Rectal smooth muscle tissue (tissue), 1 donor: ENCODE data around the gene SIK3.

Experiments
- H3K27ac ChIP-seq: one replicate; pipeline ENCODE4 v1.7.0; 2013; ENCODE audit warnings: low read depth, low read length, inconsistent platforms
- H3K27me3 ChIP-seq: one replicate; pipeline ENCODE4 v1.7.0; 2013; ENCODE audit warnings: low read length; ENCODE audit not compliant: control insufficient read depth, insufficient read depth
- H3K36me3 ChIP-seq: one replicate; pipeline ENCODE4 v1.7.0; 2013; ENCODE audit warnings: low read length; ENCODE audit not compliant: control insufficient read depth, insufficient read depth
- H3K4me1 ChIP-seq: one replicate; pipeline ENCODE4 v1.7.0; 2013; ENCODE audit warnings: low read length; ENCODE audit not compliant: control insufficient read depth, insufficient read depth
- H3K4me3 ChIP-seq: one replicate; pipeline ENCODE4 v1.7.0; 2013; ENCODE audit warnings: low read length
- H3K9ac ChIP-seq: one replicate; pipeline ENCODE4 v1.7.0; 2013; ENCODE audit warnings: low read length

SIK3 gene

DNA sequence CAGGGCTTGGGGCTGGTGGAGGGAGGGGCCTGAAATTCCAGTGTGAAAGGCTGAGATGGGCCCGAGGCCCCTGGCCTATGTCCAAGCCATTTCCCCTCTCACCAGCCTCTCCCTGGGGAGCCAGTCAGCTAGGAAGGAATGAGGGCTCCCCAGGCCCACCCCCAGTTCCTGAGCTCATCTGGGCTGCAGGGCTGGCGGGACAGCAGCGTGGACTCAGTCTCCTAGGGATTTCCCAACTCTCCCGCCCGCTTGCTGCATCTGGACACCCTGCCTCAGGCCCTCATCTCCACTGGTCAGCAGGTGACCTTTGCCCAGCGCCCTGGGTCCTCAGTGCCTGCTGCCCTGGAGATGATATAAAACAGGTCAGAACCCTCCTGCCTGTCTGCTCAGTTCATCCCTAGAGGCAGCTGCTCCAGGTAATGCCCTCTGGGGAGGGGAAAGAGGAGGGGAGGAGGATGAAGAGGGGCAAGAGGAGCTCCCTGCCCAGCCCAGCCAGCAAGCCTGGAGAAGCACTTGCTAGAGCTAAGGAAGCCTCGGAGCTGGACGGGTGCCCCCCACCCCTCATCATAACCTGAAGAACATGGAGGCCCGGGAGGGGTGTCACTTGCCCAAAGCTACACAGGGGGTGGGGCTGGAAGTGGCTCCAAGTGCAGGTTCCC is 268.6 kb downstream of the SIK3 start, which contains the start of gene APOC3:
Gene APOC3, plus strand, starts transcription at position 383 of the 659 bp plus-strand sequence. CDS start 676 bp downstream, outside the sequence.
- no peaks in the 10 kb centered on the region for H3K27me3 ChIP-seq
- H3K4me1 ChIP-seq = no peaks in the 10 kb centered on the region
- H3K4me3 ChIP-seq = no peak within 1 kb of the TSS
- H3K27ac ChIP-seq = no peak within 1 kb of the TSS
- H3K9ac ChIP-seq = no peak within 1 kb of the TSS
- no peaks in the 10 kb centered on the region for H3K36me3 ChIP-seq

DNA sequence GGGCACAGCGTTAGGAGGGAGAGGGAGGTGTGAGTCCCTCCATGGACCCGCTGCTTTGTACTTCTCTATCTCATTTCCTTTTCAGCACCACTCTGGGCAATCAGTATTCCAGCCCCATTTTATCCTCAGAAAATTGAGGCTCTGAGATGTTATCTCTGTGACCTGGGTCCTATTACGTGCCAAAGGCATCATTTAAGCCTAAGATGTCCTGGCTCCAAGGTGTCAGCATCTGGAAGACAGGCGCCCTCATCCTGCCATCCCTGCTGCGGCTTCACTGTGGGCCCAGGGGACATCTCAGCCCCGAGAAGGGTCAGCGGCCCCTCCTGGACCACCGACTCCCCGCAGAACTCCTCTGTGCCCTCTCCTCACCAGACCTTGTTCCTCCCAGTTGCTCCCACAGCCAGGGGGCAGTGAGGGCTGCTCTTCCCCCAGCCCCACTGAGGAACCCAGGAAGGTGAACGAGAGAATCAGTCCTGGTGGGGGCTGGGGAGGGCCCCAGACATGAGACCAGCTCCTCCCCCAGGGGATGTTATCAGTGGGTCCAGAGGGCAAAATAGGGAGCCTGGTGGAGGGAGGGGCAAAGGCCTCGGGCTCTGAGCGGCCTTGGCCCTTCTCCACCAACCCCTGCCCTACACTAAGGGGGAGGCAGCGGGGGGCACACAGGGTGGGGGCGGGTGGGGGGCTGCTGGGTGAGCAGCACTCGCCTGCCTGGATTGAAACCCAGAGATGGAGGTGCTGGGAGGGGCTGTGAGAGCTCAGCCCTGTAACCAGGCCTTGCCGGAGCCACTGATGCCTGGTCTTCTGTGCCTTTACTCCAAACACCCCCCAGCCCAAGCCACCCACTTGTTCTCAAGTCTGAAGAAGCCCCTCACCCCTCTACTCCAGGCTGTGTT is 269.4 kb downstream of the SIK3 start:
- no peaks in the 10 kb centered on the region for H3K36me3 ChIP-seq
- no peak overlapping the region for H3K9ac ChIP-seq
- no peaks in the 10 kb centered on the region for H3K4me1 ChIP-seq
- no peak overlapping the region for H3K27ac ChIP-seq
- H3K27me3 ChIP-seq = no peaks in the 10 kb centered on the region
- H3K4me3 ChIP-seq = no peak overlapping the region

DNA sequence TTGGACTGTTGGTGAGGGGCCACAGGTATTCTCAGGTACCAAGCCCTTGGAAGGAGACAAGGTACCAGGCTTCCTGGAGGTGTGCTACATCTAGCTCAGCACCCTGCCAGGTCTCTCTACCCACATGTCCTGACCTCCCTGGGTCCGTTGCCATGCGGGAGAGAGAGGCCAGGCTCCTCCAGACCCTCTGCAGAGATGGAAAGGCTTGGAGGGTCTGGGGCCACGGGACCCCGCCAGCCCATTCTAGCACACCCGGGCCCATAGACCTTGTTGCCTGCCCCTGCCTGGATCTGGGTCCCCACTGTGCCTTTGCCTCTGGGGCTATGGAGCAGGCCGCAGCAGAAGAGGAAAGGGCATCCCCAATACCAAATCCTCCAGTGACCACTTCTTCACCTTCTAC is 270.8 kb downstream of the SIK3 start:
- H3K9ac ChIP-seq = no peak overlapping the region
- H3K4me1 ChIP-seq = no peaks in the 10 kb centered on the region
- no peak overlapping the region for H3K4me3 ChIP-seq
- H3K36me3 ChIP-seq = no peaks in the 10 kb centered on the region
- no peak overlapping the region for H3K27ac ChIP-seq
- H3K27me3 ChIP-seq = no peaks in the 10 kb centered on the region

DNA sequence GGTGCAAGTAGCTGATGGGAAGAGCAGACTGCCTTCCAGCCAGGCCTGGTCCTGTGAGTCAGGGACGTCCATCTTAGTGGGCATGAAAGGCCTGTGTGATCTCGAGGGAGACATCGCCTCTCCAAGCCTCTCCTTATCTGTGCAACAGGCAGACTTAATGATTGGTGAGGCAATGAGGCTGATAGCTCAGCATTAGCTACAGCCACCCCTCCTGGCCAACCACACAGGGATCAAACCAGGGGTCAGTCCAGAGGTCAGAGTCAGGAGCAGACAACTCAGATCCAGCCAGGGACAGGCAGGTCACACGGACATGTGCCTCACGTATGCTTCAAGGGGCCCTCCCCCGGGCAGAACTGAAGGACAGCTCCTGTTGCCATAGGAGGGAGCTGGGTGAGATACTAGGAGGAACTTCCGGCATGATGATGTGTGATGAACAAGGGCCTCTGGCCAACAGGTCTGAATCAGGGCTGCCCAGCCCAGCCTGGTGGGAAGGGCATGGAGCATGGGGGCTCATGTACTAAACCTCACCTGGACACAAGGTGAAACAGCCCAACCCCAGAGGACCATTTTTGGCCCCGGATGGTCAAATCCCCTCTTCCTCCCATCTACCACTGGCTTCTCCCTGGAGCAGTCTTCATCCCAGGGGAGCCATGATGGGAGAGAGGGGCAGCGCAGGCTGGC is 271.3 kb downstream of the SIK3 start:
- Histone ChIP-seq H3K4me1 (no peaks in the 10 kb centered on the region), H3K4me3 (no peak overlapping the region), H3K27me3 (no peaks in the 10 kb centered on the region), H3K9ac (no peak overlapping the region), H3K27ac (no peak overlapping the region), H3K36me3 (no peaks in the 10 kb centered on the region)

DNA sequence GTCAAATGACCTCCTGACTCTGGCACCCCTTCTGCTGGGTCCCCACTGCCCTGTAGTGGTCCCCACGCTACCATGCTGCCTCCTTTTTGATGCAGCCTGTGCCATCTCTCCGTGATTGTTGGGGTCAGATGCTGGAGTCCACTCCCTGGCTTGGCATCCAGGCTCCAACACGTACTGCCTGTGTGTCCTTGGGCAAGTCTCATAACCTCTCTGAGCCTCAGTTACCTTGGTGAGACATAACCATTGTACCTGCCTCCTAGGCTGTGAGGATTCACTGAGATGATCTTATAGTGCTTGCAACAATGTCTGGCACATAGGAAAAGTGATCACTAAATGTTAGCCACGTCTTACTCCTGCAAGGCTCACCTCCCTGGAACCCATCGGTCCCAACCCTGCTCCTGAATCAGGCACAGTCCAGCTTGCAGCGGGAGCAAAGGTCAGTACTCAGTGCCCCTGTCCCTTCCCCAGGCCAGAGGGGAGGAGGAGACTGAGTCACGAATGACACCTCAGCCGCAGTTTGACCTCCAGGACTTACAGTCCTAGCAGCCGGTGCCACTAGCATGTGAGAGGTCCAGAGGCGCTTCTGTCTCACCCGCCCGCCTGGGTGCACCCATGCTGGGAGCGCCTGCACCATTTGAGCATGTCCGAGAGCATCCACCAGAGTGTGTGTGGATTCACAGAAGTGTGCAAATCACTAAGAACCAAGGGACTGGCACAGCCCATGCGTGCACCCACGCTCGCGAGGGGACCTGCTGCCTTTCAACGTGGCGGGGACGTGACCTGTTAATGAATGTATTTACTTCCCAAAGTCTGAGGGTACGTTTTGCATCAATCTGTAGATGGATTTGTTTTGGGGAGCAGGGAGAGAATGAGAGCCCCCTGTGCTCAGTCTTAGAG is 272.1 kb downstream of the SIK3 start:
- no peak overlapping the region for H3K9ac ChIP-seq

DNA sequence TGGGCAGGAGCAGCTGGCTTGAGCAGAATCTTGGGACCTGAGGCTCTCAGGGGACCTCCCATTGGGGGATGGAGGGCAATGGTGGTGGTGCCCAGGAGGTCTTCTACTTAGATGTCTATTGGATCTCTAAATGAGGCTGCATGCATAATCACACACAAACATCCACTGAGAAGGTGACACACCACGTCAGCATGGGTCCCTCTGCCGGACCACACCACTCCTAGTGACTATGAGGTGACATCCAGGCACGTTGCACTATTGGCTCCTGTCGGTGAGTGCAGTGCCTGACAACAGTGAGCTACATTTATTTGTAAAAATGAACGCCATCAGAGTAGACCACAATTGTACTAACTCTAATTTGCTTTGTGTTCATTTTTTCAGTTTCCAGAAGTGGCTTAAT is 272.8 kb downstream of the SIK3 start:
- H3K27me3 ChIP-seq = no peaks in the 10 kb centered on the region
- H3K27ac ChIP-seq = no peak overlapping the region
- H3K9ac ChIP-seq = no peak overlapping the region
- no peak overlapping the region for H3K4me3 ChIP-seq
- H3K36me3 ChIP-seq = no peaks in the 10 kb centered on the region
- no peaks in the 10 kb centered on the region for H3K4me1 ChIP-seq

More for the DNA sequence above, 272.1 kb downstream of the SIK3 start:
- no peaks in the 10 kb centered on the region for H3K36me3 ChIP-seq
- no peak overlapping the region for H3K27ac ChIP-seq
- no peaks in the 10 kb centered on the region for H3K4me1 ChIP-seq
- no peak overlapping the region for H3K4me3 ChIP-seq
- H3K27me3 ChIP-seq = no peaks in the 10 kb centered on the region

DNA sequence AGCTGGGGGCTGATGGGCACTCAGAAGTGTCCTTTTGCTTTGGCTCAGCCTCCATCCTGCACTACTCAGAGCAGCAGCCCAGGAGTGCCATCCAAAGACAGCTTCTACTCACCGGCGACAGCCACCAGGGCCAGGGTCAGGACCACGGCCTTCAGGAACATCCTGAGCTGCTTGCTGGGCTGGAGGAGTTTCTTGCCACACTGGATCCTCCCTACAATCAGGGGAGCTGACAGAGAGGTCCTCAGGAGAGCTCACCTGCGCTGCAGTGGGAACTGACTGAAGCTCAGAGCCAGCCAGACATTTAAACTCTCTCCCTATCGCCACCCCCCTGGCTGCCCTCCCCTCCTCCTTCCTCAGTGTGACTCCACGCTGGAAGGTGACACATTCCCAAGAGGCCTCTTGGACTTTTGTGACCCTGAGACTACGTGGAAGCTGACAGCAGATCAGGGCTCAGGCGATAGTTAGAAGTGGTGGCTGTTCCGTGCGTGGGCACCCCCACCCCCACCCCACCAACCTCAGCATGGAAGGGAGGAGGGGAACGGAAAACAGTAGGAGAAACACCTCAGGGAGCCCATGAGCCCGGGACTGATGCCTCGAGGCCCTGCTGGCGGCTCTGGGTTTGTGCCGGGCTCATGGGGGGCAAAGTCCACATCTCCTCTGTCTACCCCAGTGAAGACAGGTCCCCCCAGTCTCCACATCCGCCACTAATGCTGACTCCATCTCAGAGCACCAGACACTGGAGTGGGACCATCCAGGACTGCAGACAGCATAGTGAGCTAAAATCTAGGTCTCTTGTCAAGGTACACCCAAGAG is 275.0 kb downstream of the SIK3 start, which contains the start of gene APOA4:
Gene APOA4, minus strand, starts transcription at position 274 of the 813 bp plus-strand sequence. Its CDS starts 113 bp downstream, at position 161.
- H3K36me3 ChIP-seq = no peaks in the 10 kb centered on the region
- H3K4me3 ChIP-seq = no peak within 1 kb of the TSS
- H3K27me3 ChIP-seq = no peaks in the 10 kb centered on the region
- no peak within 1 kb of the TSS for H3K9ac ChIP-seq
- H3K27ac ChIP-seq = no peak within 1 kb of the TSS
- H3K4me1 ChIP-seq = no peaks in the 10 kb centered on the region

DNA sequence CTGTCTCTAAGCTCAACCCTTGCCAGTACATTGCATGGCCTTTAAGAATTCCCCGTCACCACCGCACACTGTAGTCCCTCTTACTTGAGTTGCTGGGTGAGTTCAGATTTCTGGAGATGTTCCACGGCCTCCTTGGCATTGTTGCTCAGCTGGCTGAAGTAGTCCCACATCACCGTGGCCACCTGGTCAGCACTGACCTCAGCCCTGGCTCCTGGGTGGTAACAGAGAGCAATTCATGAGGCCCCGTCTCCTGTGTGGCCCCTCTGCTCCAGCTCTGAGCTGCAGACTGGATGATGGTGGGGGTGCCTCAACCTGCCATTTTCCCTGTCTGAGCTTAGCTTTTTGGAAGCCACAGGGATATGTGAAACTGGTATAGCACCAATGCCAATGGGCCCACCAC is 275.7 kb downstream of the SIK3 start:
- no peak overlapping the region for H3K4me3 ChIP-seq
- no peaks in the 10 kb centered on the region for H3K4me1 ChIP-seq
- H3K36me3 ChIP-seq = no peaks in the 10 kb centered on the region
- H3K9ac ChIP-seq = no peak overlapping the region
- H3K27ac ChIP-seq = no peak overlapping the region
- H3K27me3 ChIP-seq = no peaks in the 10 kb centered on the region

DNA sequence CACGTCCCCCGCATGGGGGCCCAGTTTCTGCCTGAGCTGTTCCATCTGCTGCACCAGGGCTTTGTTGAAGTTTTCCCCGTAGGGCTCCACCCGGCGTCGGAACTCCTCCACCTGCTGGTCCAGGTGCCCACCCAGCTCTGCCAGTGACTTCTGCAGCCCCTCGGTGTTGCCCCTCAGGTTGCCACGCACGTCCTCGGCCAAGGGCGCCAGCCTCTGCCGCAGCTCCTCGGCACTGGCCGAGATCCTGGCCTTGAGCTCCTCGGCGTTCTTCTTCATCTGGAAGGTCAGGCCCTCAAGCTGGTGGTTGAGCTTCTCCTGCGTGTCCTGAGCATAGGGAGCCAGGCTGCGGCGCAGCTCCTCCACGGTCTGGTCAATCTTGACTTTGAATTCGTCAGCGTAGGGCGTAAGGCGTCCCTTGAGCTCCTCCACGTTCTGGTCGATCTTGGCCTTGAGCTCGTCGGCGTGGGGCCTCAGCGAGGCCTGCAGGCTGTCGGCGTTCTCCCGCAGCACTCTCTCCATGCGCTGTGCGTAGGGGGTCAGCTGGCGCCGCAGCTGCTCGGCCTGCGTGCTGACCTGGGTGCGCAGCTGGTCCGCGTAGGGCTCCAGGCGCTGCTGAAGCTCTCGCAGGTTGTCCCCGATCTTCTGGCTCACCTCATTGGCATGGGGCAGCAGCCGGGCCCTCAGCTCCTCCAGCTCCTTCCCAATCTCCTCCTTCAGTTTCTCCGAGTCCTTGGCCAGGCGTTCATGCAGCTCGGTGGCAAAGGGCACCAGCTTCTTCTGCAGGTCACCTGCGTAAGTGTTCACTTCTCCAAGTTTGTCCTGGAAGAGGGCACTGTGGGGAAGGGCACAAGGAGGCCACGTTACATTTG is 276.9 kb downstream of the SIK3 start:
- no peaks in the 10 kb centered on the region for H3K36me3 ChIP-seq
- H3K9ac ChIP-seq = no peak overlapping the region
- no peak overlapping the region for H3K4me3 ChIP-seq
- H3K27me3 ChIP-seq = no peaks in the 10 kb centered on the region
- no peak overlapping the region for H3K27ac ChIP-seq
- H3K4me1 ChIP-seq = no peaks in the 10 kb centered on the region

DNA sequence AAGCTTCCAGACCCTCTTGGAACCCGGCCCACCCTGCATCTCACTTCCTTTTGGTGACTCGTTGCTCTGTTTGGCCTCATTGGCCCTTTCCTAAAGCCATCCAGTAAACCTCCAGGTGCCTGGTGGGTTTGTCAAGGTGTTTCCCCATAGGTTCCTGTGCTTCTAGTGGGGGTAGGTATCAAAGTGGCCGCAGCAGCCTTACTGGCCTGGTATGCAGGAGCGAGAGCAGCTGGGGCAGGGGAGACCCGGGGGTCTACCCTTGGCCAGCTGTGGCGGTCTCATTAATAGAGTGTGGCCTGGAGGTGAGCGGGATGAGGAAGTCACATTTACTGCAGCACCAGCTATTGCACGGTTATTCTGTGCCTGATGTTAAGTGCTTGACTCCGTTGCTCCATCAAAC is 279.2 kb downstream of the SIK3 start:
- Histone ChIP-seq H3K27me3 (no peaks in the 10 kb centered on the region), H3K9ac (no peak overlapping the region), H3K4me1 (no peaks in the 10 kb centered on the region), H3K36me3 (no peaks in the 10 kb centered on the region), H3K27ac (no peak overlapping the region), H3K4me3 (no peak overlapping the region)
